Renal pelvis (tissue), 4 donors: ENCODE data around the gene KIF5A. TPM values are rescaled to one million over a fixed set of nuclear protein-coding genes. Genes with fewer than 3 reads are reported as not detected.

ENCODE experiments used
- DNase-seq: peaks from one replicate; pipeline ENCODE4 v3.0.0-alpha.2; 2013
- polyA plus RNA-seq, 3 donors: library from polyadenylated mRNA; unstranded; fragments of 120-200 nt; gene quantifications; one replicate each; pipeline ENCODE4 v1.2.1, GENCODE V29; 2013; ENCODE audit not compliant: insufficient read length in 3 of 3

KIF5A gene
- polyA plus RNA-seq, 3 donors, result 0.41 to 0.68 (median 0.65) TPM

- DNase-seq, result no peak
Measured at GRCh38 chr12:57631566-57632072, 81.8 kb downstream of the KIF5A start.

- DNase-seq, result no peak
Measured at GRCh38 chr12:57632073-57632957, 82.5 kb downstream of the KIF5A start.

DNA sequence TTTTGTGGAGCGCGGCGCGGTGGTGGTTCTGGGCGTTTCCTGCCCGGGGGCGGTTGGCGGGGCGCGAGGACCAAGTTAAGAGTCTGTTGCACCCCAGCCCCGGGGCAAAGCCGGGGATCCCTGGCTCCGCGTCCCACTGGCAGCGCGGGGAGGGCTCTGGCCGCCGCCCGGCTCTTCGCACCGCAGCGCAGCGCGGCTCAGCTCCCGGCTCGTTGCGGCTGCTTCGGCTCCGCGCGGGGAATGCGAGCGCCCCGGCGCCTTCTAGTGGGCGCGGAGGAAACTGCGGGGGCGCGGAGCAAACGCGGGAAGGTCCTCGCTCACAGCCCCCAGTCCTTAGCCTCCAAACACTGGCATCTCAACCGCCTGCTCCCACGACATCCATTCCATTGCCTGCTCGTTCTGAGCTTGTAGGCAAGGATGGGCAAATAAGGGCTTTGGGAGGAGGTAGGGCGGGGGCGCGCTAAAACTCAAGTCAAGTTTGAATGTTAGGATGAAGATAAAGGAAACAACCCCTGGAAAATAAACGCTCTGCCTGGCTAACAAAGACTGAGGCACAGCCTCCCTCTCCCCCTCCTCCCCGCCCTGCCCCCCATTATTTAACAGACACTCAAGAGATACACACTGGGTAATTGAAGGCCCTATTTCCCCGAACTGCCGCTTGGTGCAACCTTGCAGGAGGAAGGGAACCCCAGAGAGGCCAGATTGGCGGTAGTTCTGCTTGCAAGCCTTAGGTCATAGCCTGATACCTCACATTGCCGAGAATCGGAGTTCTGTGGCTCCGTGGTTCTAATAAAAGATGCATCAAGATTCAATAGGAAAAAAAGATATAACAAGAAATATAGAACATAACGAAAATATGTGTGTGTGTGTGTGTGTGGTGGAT, 83.4 kb downstream of the KIF5A start, which contains the start of gene B4GALNT1:
B4GALNT1 (minus strand) TSS at position 244 of the 883 bp plus-strand sequence. CDS start 1,069 bp downstream, outside the sequence.
- no peak for DNase-seq

Other genes starting within 250 kb of the KIF5A start
- 10 to 100 TPM; 58.3 to 97.0 (median 88.7) TPM for gene R3HDM2, start 119.0 kb upstream of the KIF5A start, polyA plus RNA-seq
- under 1 TPM; 0.22 to 0.27 (median 0.26) TPM for gene INHBC, start 115.3 kb upstream of the KIF5A start, polyA plus RNA-seq
- under 1 TPM; 0.53 to 0.77 (median 0.53) TPM for gene INHBE, start 94.7 kb upstream of the KIF5A start, polyA plus RNA-seq
- gene GLI1, start 90.3 kb upstream of the KIF5A start, polyA plus RNA-seq, result 10 to 100 TPM; 20.2 to 21.2 (median 20.5) TPM
- gene ARHGAP9, start 70.2 kb upstream of the KIF5A start, polyA plus RNA-seq, result 1 to 10 TPM; 2.8 to 3.4 (median 3.3) TPM
- 100 to 1,000 TPM; 121 to 137 (median 133) TPM for gene MARS1, start 62.0 kb upstream of the KIF5A start, polyA plus RNA-seq
- 10 to 100 TPM; 27.5 to 31.3 (median 31.2) TPM for gene DDIT3, start 29.5 kb upstream of the KIF5A start, polyA plus RNA-seq
- gene MBD6, start 27.2 kb upstream of the KIF5A start, polyA plus RNA-seq, result 10 to 100 TPM; 61.1 to 96.4 (median 80.6) TPM
- 100 to 1,000 TPM; 162 to 175 (median 171) TPM for gene DCTN2, start 2.9 kb upstream of the KIF5A start, polyA plus RNA-seq
- 10 to 100 TPM; 37.2 to 45.5 (median 37.9) TPM for gene PIP4K2C, start 41.1 kb downstream of the KIF5A start, polyA plus RNA-seq
- 10 to 100 TPM; 61.2 to 67.0 (median 63.0) TPM for gene DTX3, start 54.8 kb downstream of the KIF5A start, polyA plus RNA-seq
- 10 to 100 TPM; 24.9 to 33.9 (median 33.4) TPM for gene ARHGEF25, start 61.4 kb downstream of the KIF5A start, polyA plus RNA-seq
- gene B4GALNT1, start 83.2 kb downstream of the KIF5A start, polyA plus RNA-seq, result 1 to 10 TPM in 1 of 3 donors, under 1 TPM in 2; 0.87 to 1.1 (median 0.94) TPM
- gene OS9, start 144.1 kb downstream of the KIF5A start, polyA plus RNA-seq, result 100 to 1,000 TPM; 197 to 226 (median 220) TPM
- 1 to 10 TPM in 2 of 3 donors, under 1 TPM in 1; 0.93 to 1.9 (median 1.5) TPM for gene AGAP2, start 188.7 kb downstream of the KIF5A start, polyA plus RNA-seq
- gene TSPAN31, start 195.0 kb downstream of the KIF5A start, polyA plus RNA-seq, result 10 to 100 TPM; 81.2 to 99.3 (median 93.6) TPM
- gene CDK4, start 202.3 kb downstream of the KIF5A start, polyA plus RNA-seq, result 100 to 1,000 TPM; 244 to 266 (median 256) TPM
- 10 to 100 TPM; 17.7 to 24.1 (median 23.4) TPM for gene MARCHF9, start 205.1 kb downstream of the KIF5A start, polyA plus RNA-seq
- gene CYP27B1, start 217.0 kb downstream of the KIF5A start, polyA plus RNA-seq, result 1 to 10 TPM in 2 of 3 donors, under 1 TPM in 1; 0.80 to 2.4 (median 1.6) TPM
- gene METTL1, start 222.1 kb downstream of the KIF5A start, polyA plus RNA-seq, result 10 to 100 TPM; 28.0 to 35.8 (median 31.3) TPM
- 10 to 100 TPM in 2 of 3 donors, 1 to 10 TPM in 1; 9.3 to 13.7 (median 13.4) TPM for gene EEF1AKMT3, start 222.6 kb downstream of the KIF5A start, polyA plus RNA-seq
- 10 to 100 TPM; 38.7 to 46.9 (median 45.0) TPM for gene TSFM, start 232.7 kb downstream of the KIF5A start, polyA plus RNA-seq